Loucy (cell line): ENCODE data around the gene DPEP3.

Experiments
- H2AFZ ChIP-seq: fragments of 200-600 bp; sonication (generic); 2 replicates; pipeline ENCODE4 v1.6.0; 2016; ENCODE audit warnings: antibody characterized with exemption, mild to moderate bottlenecking, low read length, moderate library complexity
- H3F3A ChIP-seq: fragments of 200-600 bp; 2 replicates; pipeline ENCODE4 v1.6.0; 2016; ENCODE audit warnings: antibody characterized with exemption, low read depth, mild to moderate bottlenecking
- H3K27me3 ChIP-seq: fragments of 200-600 bp; sonication (generic); 2 replicates; pipeline ENCODE4 v1.6.1; 2014; ENCODE audit warnings: low read length, mild to moderate bottlenecking; ENCODE audit not compliant: insufficient read depth, poor library complexity, severe bottlenecking
- H3K36me3 ChIP-seq: fragments of 200-600 bp; sonication (generic); 2 replicates; pipeline ENCODE4 v1.6.1; 2016; ENCODE audit warnings: low read length; ENCODE audit not compliant: insufficient read depth
- H3K4me1 ChIP-seq: fragments of 200-600 bp; sonication (generic); 2 replicates; pipeline ENCODE4 v1.5.1; 2014; ENCODE audit warnings: low read length, mild to moderate bottlenecking; ENCODE audit not compliant: insufficient read depth, poor library complexity, severe bottlenecking
- H3K4me2 ChIP-seq: fragments of 200-600 bp; sonication (generic); 2 replicates; pipeline ENCODE4 v1.6.0; 2014; ENCODE audit warnings: antibody characterized with exemption, low read length, low read depth, mild to moderate bottlenecking; ENCODE audit not compliant: poor library complexity, severe bottlenecking
- H3K4me3 ChIP-seq: fragments of 200-600 bp; sonication (generic); 2 replicates; pipeline ENCODE4 v1.5.1; 2014; ENCODE audit warnings: low read length, mild to moderate bottlenecking, mixed read lengths; ENCODE audit not compliant: poor library complexity, severe bottlenecking
- H3K79me2 ChIP-seq: fragments of 200-600 bp; sonication (generic); 2 replicates; pipeline ENCODE4 v1.6.1; 2014; ENCODE audit warnings: low read length; ENCODE audit not compliant: insufficient read depth
- H3K9ac ChIP-seq: fragments of 200-600 bp; sonication (generic); 2 replicates; pipeline ENCODE4 v1.6.0; 2014; ENCODE audit warnings: mild to moderate bottlenecking, low read depth, low read length, moderate library complexity; ENCODE audit not compliant: poor library complexity, severe bottlenecking
- H3K9me2 ChIP-seq: fragments of 200-600 bp; sonication (generic); replicated peaks from 2 replicates; pipeline ENCODE4 v1.6.1; 2016; ENCODE audit warnings: low read depth, low read length, mixed read lengths
- H3K9me3 ChIP-seq: fragments of 200-600 bp; sonication (generic); 2 replicates; pipeline ENCODE4 v1.6.1; 2014; ENCODE audit warnings: mild to moderate bottlenecking, antibody characterized with exemption, low read length, low read depth; ENCODE audit not compliant: insufficient read depth
- H4K20me1 ChIP-seq: fragments of 200-600 bp; sonication (generic); 2 replicates; pipeline ENCODE4 v1.6.0; 2014; ENCODE audit warnings: antibody characterized with exemption, low read length, mild to moderate bottlenecking; ENCODE audit not compliant: insufficient read depth, poor library complexity, severe bottlenecking
- CTCF ChIP-seq: fragments of 200-600 bp; sonication (generic); conservative IDR thresholded peaks from 2 replicates; pipeline ENCODE4 v1.5.1; 2014; ENCODE audit warnings: mild to moderate bottlenecking, antibody characterized with exemption, low read length
- EZH2phosphoT487 ChIP-seq: fragments of 200-600 bp; IDR thresholded peaks from 2 replicates; pipeline ENCODE4 v1.6.1; 2018; ENCODE audit warnings: antibody characterized with exemption, mild to moderate bottlenecking, moderate library complexity, borderline replicate concordance

DPEP3 gene

GRCh38 chr16:67982011-67982696, 1.9 kb upstream of the DPEP3 start:
- no peaks in the 10 kb centered on the region for H3K9me3 ChIP-seq
- H3K4me1 ChIP-seq, result peaks cover 19% of the 10 kb centered on the region
- no peaks in the 10 kb centered on the region for H3F3A ChIP-seq
- no peaks in the 10 kb centered on the region for H3K9me2 ChIP-seq
- H3K9ac ChIP-seq, result no peak overlapping the region
- no peak overlapping the region for H3K4me3 ChIP-seq
- H2AFZ ChIP-seq, result no peak overlapping the region
- TF ChIP-seq EZH2phosphoT487 (no peak), CTCF (no peak)
- H3K4me2 ChIP-seq, result no peak overlapping the region
- H3K27me3 ChIP-seq, result no peaks in the 10 kb centered on the region
- no peaks in the 10 kb centered on the region for H4K20me1 ChIP-seq
- H3K36me3 ChIP-seq, result no peaks in the 10 kb centered on the region
- H3K79me2 ChIP-seq, result no peaks in the 10 kb centered on the region

GRCh38 chr16:67977469-67978227, 2.7 kb downstream of the DPEP3 start:
- no peak overlapping the region for H3K9ac ChIP-seq
- no peak overlapping the region for H3K4me3 ChIP-seq
- no peaks in the 10 kb centered on the region for H3K36me3 ChIP-seq
- no peaks in the 10 kb centered on the region for H4K20me1 ChIP-seq
- TF ChIP-seq CTCF, result no peak
- TF ChIP-seq EZH2phosphoT487, result no peak
- H3K27me3 ChIP-seq, result no peaks in the 10 kb centered on the region
- no peak overlapping the region for H3K4me2 ChIP-seq
- no peaks in the 10 kb centered on the region for H3K4me1 ChIP-seq
- H3K79me2 ChIP-seq, result no peaks in the 10 kb centered on the region
- no peaks in the 10 kb centered on the region for H3F3A ChIP-seq
- no peak overlapping the region for H2AFZ ChIP-seq
- H3K9me3 ChIP-seq, result no peaks in the 10 kb centered on the region
- H3K9me2 ChIP-seq, result no peaks in the 10 kb centered on the region

GRCh38 chr16:67977005-67977404, 3.3 kb downstream of the DPEP3 start:
- no peaks in the 10 kb centered on the region for H3F3A ChIP-seq
- no peak overlapping the region for H3K9ac ChIP-seq
- H3K36me3 ChIP-seq, result no peaks in the 10 kb centered on the region
- no peaks in the 10 kb centered on the region for H3K9me3 ChIP-seq
- no peaks in the 10 kb centered on the region for H4K20me1 ChIP-seq
- H3K4me2 ChIP-seq, result no peak overlapping the region
- no peak for TF ChIP-seq CTCF
- TF ChIP-seq EZH2phosphoT487, result no peak
- no peaks in the 10 kb centered on the region for H3K79me2 ChIP-seq
- no peaks in the 10 kb centered on the region for H3K27me3 ChIP-seq
- H2AFZ ChIP-seq, result no peak overlapping the region
- no peaks in the 10 kb centered on the region for H3K9me2 ChIP-seq
- no peak overlapping the region for H3K4me3 ChIP-seq
- no peaks in the 10 kb centered on the region for H3K4me1 ChIP-seq
